Adrenal gland (tissue), 12 donors: ENCODE results near the gene SBF1. TPM values are rescaled to one million over a fixed set of nuclear protein-coding genes. Genes with fewer than 3 reads are reported as not detected.

ENCODE experiments used
- DNase-seq, 7 donors: peaks; one replicate each; pipeline ENCODE4 v3.0.0-alpha.2; 2019 to 2020
- H3K27ac ChIP-seq, 5 donors: fragments of 200-600 bp; sonication (generic) in 4 of 5; 1 replicate in 3 of 5; 2 replicates in 2 of 5; pipeline versions ENCODE4 v1.5.1 to v1.8.0; 2016 to 2020; ENCODE audit warnings: mild to moderate bottlenecking in 1 of 5
- H3K27me3 ChIP-seq: fragments of 200-600 bp; 2 replicates; pipeline ENCODE4 v1.8.0; 2021
- H3K36me3 ChIP-seq, 2 donors: fragments of 200-600 bp; replicated peaks in 1 of 2; 1 replicate in 1 of 2; 2 replicates in 1 of 2; pipeline versions ENCODE4 v1.5.1 to v1.8.0; 2018 to 2022
- H3K4me1 ChIP-seq, 2 donors: fragments of 200-600 bp; replicated peaks in 1 of 2; 1 replicate in 1 of 2; 2 replicates in 1 of 2; pipeline versions ENCODE4 v1.5.1 to v1.8.0; 2018 to 2021
- H3K4me3 ChIP-seq, 4 donors: fragments of 200-600 bp; sonication (generic) in 3 of 4; one replicate each; pipeline ENCODE4 v1.5.1; 2016 to 2018
- H3K9me3 ChIP-seq, 3 donors: fragments of 200-600 bp; sonication (generic) in 1 of 3; replicated peaks in 1 of 3; 1 replicate in 2 of 3; 2 replicates in 1 of 3; pipeline versions ENCODE4 v1.5.1 to v1.8.0; 2016 to 2021
- POLR2A ChIP-seq, 2 donors: fragments of 450-650 bp; IDR thresholded peaks; one replicate each; pipeline ENCODE4 v1.6.1; 2017; ENCODE audit warnings: antibody characterized with exemption in 2 of 2, mild to moderate bottlenecking in 2 of 2, moderate library complexity in 1 of 2
- WGBS, 4 donors: extraction: QIAGEN DNeasy Blood & Tissue Kit in 2 of 4; methylation state at CpG; one replicate each; pipeline versions ENCODE4 v1.1.5 to v1.1.7; 2013 to 2017; 5-methylcytosine and 5-hydroxymethylcytosine counted together
- intact Hi-C, 2 donors: fragments of 100-400 bp; cut with DNase I; formaldehyde crosslinking; loops; one replicate each; pipeline versions ENCODE4 v1.14.1 to v1.15.0; 2022 to 2023
- polyA plus RNA-seq, 3 donors: library from polyadenylated mRNA; stranded (reverse); fragments of 200-250 nt in 2 of 3; fragments of 350-450 nt in 1 of 3; fragmentation: Illumina TruSeq in 1 of 3; extraction: RNeasy Lipid Tissue Mini Kit (QIAGEN cat#74804) in 1 of 3; gene quantifications; one replicate each; pipeline ENCODE4 v1.2.3, GENCODE V29; 2013 to 2014
- total RNA-seq, 9 donors: library from RNA; depleted of rRNA in 4 of 9; stranded (reverse); fragments of >200 nt in 4 of 9; fragments of 120-200 nt in 1 of 9; fragmentation: NEBNext Ultra II Directional in 1 of 9; extraction: Animal tissue kit (Norgen Biotek cat#: 25700) in 1 of 9; gene quantifications; one replicate each; pipeline versions ENCODE4 v1.1.0 to v1.2.4, GENCODE V29; 2013 to 2023
- TF ChIP-seq, protein P1 (sequence below), 6 experiments: fragments of 450-650 bp in 4 of 6; fragments of 200-600 bp in 2 of 6; sonication (generic) in 1 of 6; IDR thresholded peaks; 1 replicate in 5 of 6; 2 replicates in 1 of 6; pipeline versions ENCODE4 v1.5.1 to v1.8.0; 2016 to 2021; ENCODE audit warnings: antibody characterized with exemption in 6 of 6, mild to moderate bottlenecking in 2 of 6, moderate library complexity in 1 of 6
- donor health status: healthy with polysubstance abuse.
- donor health status: Bipolar disorder and iron deficiency.
- donor health status: DM: yes; HTN: yes; CAD: no.
- donor health status: DM: no; HTN: no; CAD: no.
- donor health status: DM: no; HTN: no; CAD: no.
- donor health status: DM: yes; HTN: yes; CAD: no.

Gene SBF1
- total and polyA plus RNA-seq, 12 donors = 8.4 to 117 (median 72.9) TPM

DNA sequence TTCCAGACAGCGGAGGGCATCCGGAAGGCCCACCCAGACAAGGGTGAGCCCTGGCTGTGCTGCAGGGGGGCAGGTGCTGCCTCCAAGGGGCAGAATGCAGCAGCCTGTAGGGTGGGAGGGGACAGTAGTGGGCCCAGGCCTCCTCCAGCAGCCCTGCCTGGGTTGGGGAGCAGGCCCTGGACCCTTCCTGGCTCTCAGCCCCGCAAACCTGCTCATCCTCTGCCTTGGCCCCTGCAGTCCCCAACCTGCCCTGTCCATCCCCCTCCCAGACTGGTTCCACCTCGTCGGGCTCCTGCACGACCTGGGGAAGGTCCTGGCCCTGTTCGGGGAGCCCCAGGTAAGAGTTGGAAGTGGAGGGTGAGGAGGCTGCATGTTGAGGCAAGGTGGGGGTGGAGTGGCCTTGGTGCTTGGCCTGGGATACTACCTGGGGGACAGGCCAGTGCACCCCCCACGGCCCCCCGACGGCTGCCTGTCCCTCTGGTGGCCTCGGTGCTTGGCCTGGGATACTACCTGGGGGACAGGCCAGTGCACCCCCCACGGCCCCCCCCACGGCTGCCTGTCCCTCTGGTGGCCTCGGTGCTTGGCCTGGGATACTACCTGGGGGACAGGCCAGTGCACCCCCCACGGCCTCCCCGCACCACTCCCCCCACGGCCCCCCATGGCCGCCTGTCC is 13.3 kb upstream of the SBF1 start:
- H3K36me3 ChIP-seq = no peaks in the 10 kb centered on the region
- intact Hi-C loops = no loop called here
- no peak overlapping the region for H3K4me3 ChIP-seq
- H3K4me1 ChIP-seq = no peaks in the 10 kb centered on the region
- no peaks in the 10 kb centered on the region for H3K9me3 ChIP-seq
- H3K27me3 ChIP-seq = peaks cover 4% of the 10 kb centered on the region
- DNase-seq = no peak
- WGBS, 4 donors = 0 to 90% (median 81%) methylated on average over 1 to 14 of the region's 18 CpGs
- TF ChIP-seq, protein P1, sequence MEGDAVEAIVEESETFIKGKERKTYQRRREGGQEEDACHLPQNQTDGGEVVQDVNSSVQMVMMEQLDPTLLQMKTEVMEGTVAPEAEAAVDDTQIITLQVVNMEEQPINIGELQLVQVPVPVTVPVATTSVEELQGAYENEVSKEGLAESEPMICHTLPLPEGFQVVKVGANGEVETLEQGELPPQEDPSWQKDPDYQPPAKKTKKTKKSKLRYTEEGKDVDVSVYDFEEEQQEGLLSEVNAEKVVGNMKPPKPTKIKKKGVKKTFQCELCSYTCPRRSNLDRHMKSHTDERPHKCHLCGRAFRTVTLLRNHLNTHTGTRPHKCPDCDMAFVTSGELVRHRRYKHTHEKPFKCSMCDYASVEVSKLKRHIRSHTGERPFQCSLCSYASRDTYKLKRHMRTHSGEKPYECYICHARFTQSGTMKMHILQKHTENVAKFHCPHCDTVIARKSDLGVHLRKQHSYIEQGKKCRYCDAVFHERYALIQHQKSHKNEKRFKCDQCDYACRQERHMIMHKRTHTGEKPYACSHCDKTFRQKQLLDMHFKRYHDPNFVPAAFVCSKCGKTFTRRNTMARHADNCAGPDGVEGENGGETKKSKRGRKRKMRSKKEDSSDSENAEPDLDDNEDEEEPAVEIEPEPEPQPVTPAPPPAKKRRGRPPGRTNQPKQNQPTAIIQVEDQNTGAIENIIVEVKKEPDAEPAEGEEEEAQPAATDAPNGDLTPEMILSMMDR (IDR thresholded peaks at IDR 0.05) = no peak
- no peak overlapping the region for H3K27ac ChIP-seq

DNA sequence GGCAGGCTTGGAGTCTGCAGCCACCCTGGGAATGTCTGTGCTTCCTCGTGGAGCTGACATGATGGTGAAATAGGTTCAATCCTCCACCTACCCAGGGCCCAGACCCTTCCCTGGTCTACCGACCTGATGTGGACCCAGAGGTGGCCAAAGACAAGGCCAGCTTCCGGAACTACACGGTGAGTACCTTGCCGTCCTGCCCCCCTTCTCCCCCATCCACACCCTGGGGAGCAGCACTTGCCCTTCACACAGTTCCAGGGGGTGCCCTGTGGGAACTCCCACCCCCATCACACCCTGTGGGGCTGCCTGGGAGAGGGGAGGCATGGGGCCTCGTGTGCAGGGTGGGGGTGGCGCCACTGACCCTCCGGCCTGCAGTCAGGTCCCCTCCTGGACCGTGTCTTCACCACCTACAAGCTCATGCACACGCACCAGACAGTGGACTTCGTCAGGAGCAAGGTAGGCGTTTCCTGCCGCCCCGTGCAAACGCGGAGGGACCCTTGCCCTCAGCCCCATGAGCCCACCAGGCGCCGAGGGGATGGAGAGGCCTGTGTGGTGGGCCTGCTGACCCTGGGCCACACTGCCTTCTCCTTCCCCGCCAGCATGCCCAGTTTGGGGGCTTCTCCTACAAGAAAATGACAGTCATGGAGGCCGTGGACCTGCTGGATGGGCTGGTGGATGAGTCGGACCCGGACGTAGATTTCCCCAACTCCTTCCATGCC is 12.6 kb upstream of the SBF1 start:
- Histone ChIP-seq H3K36me3 (no peaks in the 10 kb centered on the region), H3K4me1 (no peaks in the 10 kb centered on the region), H3K4me3 (no peak overlapping the region), H3K27ac (no peak overlapping the region), H3K27me3 (peaks cover 11% of the 10 kb centered on the region), H3K9me3 (no peaks in the 10 kb centered on the region)
- intact Hi-C loops = no loop called here
- DNase-seq = no peak
- WGBS, 4 donors = 82 to 90% (median 84%) methylated on average over 16 to 23 of the region's 23 CpGs
- TF ChIP-seq, protein P1 (IDR thresholded peaks at IDR 0.05) = no peak
- TF ChIP-seq POLR2A (IDR thresholded peaks at IDR 0.05) = no peak

DNA sequence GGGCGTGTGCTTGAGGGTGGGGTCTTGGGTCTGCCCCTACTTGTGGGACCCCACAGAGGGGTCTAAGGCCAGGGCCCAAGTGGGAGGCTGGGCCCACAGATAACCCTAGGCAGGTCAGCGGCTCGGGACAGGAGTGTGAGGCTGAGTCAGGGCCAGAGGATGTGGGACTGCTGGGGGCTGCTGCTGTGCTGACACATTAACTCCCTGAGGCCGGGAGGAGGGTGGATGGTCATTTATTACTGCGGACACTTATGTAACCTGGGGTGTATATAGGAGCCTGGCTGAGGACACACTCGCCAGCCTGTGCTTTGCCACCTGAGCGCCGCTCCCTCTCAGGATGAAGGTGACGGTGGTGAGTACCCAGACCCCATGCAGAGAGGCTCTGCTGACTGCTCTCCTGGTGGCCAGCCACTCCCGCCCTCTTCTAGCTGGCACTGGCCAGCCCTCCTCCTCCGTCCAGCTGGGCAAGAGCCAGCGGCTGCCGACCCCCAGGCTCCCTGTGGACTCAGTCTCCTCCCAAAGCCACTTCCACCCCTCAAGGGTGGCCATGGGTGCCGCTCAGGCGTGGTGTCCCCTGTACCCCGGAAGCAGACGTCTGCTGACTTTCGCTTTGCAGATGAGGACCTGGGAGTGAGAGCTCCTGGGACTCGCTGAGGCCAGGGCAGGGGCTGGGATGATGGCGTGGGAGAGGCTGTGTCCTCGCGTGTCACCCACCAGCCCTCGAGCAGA is 11.9 kb upstream of the SBF1 start, which contains the start of gene MIOX:
Gene MIOX, plus strand, starts transcription at position 299 of the 729 bp plus-strand sequence. Its CDS starts 39 bp downstream, at position 338.
- Histone ChIP-seq H3K4me3 (no peak within 1 kb of the TSS), H3K36me3 (no peaks in the 10 kb centered on the region), H3K27ac (no peak within 1 kb of the TSS), H3K27me3 (peaks cover 18% of the 10 kb centered on the region), H3K9me3 (no peaks in the 10 kb centered on the region), H3K4me1 (peaks cover 0 to 6% of the 10 kb centered on the region in 2 donors)
- intact Hi-C loops = no loop called here
- DNase-seq = no peak
- TF ChIP-seq POLR2A (IDR thresholded peaks at IDR 0.05) = no peak
- TF ChIP-seq, protein P1 (IDR thresholded peaks at IDR 0.05) = no peak
- 69 to 79% (median 77%) methylated on average over 12 to 23 of the region's 23 CpGs for WGBS, 4 donors
